ENCODE measurements around the gene CDRT4. TPM values are rescaled to one million over a fixed set of nuclear protein-coding genes. Genes with fewer than 3 reads are reported as not detected.
"Not testable (repeated sequence)": the region's sequence is repeated elsewhere in the genome, so short reads cannot be mapped to it uniquely, and the experiment has no call there.

Gene CDRT4
- 10 to 100 TPM in 1 of 2 experiments, 1 to 10 TPM in 1; 9.6 to 10.6 TPM for total RNA-seq

- Mint-ChIP-seq H3K4me1 (no peaks in the 10 kb centered on the region), H3K36me3 (peaks cover 4% of the 10 kb centered on the region), H3K4me3 (no peak within 1 kb of the TSS), H3K9me3 (no peaks in the 10 kb centered on the region), H3K27ac (peak within 1 kb of the TSS; percentile 8), H3K27me3 (no peaks in the 10 kb centered on the region)
- ATAC-seq (ENCODE audit: low read depth), result no peak
- POLR2A ChIA-PET, result no interaction called here
- DNase-seq, result no peak
These were observed at the start of gene CDRT4 for GRCh38 chr17:15467592-15467991. TSS of gene CDRT4 (minus strand) at chr17:15467621. CDS start at chr17:15440238, 27,383 bp downstream.

GRCh38 chr17:15516150-15516549 lies 48.7 kb upstream of the CDRT4 start:
- no peak overlapping the region for H3K4me3 Mint-ChIP-seq
- H3K27ac Mint-ChIP-seq, result no peak overlapping the region
- peaks cover 2% of the 10 kb centered on the region for H3K4me1 Mint-ChIP-seq
- ATAC-seq (ENCODE audit: low read depth) (no peak), DNase-seq (no peak)
- no peaks in the 10 kb centered on the region for H3K27me3 Mint-ChIP-seq
- H3K9me3 Mint-ChIP-seq, result no peaks in the 10 kb centered on the region
- POLR2A ChIA-PET, result no interaction called here
- H3K36me3 Mint-ChIP-seq, result peaks cover 29% of the 10 kb centered on the region

- no peak overlapping the region for H3K27ac Mint-ChIP-seq
These were observed 47.0 kb upstream of the CDRT4 start for GRCh38 chr17:15514469-15514868.

GRCh38 chr17:15513856-15514459 lies 46.5 kb upstream of the CDRT4 start:
- peaks cover 2% of the 10 kb centered on the region for H3K4me1 Mint-ChIP-seq
- H3K36me3 Mint-ChIP-seq, result peaks cover 32% of the 10 kb centered on the region
- no peak overlapping the region for H3K4me3 Mint-ChIP-seq
- H3K9me3 Mint-ChIP-seq, result no peaks in the 10 kb centered on the region
- ATAC-seq (ENCODE audit: low read depth) (no peak), DNase-seq (no peak)
- no peak overlapping the region for H3K27ac Mint-ChIP-seq
- POLR2A ChIA-PET, result no interaction called here
- no peaks in the 10 kb centered on the region for H3K27me3 Mint-ChIP-seq

More at GRCh38 chr17:15514469-15514868, 47.0 kb upstream of the CDRT4 start:
- POLR2A ChIA-PET, result no interaction called here
- no peaks in the 10 kb centered on the region for H3K27me3 Mint-ChIP-seq
- peaks cover 33% of the 10 kb centered on the region for H3K36me3 Mint-ChIP-seq
- no peaks in the 10 kb centered on the region for H3K9me3 Mint-ChIP-seq
- peaks cover 2% of the 10 kb centered on the region for H3K4me1 Mint-ChIP-seq
- no peak for DNase-seq
- no peak overlapping the region for H3K4me3 Mint-ChIP-seq
- ATAC-seq (ENCODE audit: low read depth), result no peak

- Mint-ChIP-seq H3K36me3 (peaks cover 30% of the 10 kb centered on the region), H3K4me1 (peaks cover 2% of the 10 kb centered on the region), H3K4me3 (no peak overlapping the region), H3K27me3 (no peaks in the 10 kb centered on the region), H3K27ac (no peak overlapping the region), H3K9me3 (no peaks in the 10 kb centered on the region)
- DNase-seq, result no peak
- POLR2A ChIA-PET, result no interaction called here
- no peak for ATAC-seq (ENCODE audit: low read depth)
These were observed 45.8 kb upstream of the CDRT4 start for GRCh38 chr17:15513058-15513791.

GRCh38 chr17:15512071-15512709 lies 44.8 kb upstream of the CDRT4 start:
- Mint-ChIP-seq H3K27me3 (no peaks in the 10 kb centered on the region), H3K27ac (no peak overlapping the region), H3K36me3 (peaks cover 24% of the 10 kb centered on the region), H3K4me1 (peaks cover 2% of the 10 kb centered on the region), H3K4me3 (no peak overlapping the region), H3K9me3 (no peaks in the 10 kb centered on the region)
- ATAC-seq (ENCODE audit: low read depth), result no peak
- POLR2A ChIA-PET, result no interaction called here
- no peak for DNase-seq

- ATAC-seq (ENCODE audit: low read depth) (no peak), DNase-seq (no peak)
- no peaks in the 10 kb centered on the region for H3K9me3 Mint-ChIP-seq
- no peak overlapping the region for H3K4me3 Mint-ChIP-seq
- peaks cover 22% of the 10 kb centered on the region for H3K36me3 Mint-ChIP-seq
- no peak overlapping the region for H3K27ac Mint-ChIP-seq
- H3K4me1 Mint-ChIP-seq, result peaks cover 2% of the 10 kb centered on the region
- H3K27me3 Mint-ChIP-seq, result no peaks in the 10 kb centered on the region
- POLR2A ChIA-PET, result no interaction called here
These were observed 43.7 kb upstream of the CDRT4 start for GRCh38 chr17:15511142-15511541.

GRCh38 chr17:15510361-15510760 lies 42.9 kb upstream of the CDRT4 start:
- no peak overlapping the region for H3K27ac Mint-ChIP-seq
- POLR2A ChIA-PET, result interaction anchor here (0.7 kb wide), 1 partner anchor 14 kb away, joined by 6 read pairs; no protein-coding TSS in a partner anchor

GRCh38 chr17:15509095-15509494 lies 41.7 kb upstream of the CDRT4 start:
- Mint-ChIP-seq H3K9me3 (no peaks in the 10 kb centered on the region), H3K27me3 (no peaks in the 10 kb centered on the region), H3K27ac (no peak overlapping the region), H3K4me3 (no peak overlapping the region), H3K36me3 (peaks cover 13% of the 10 kb centered on the region), H3K4me1 (no peaks in the 10 kb centered on the region)
- DNase-seq (no peak), ATAC-seq (ENCODE audit: low read depth) (no peak)
- POLR2A ChIA-PET, result no interaction called here

More at GRCh38 chr17:15510361-15510760, 42.9 kb upstream of the CDRT4 start:
- no peak for ATAC-seq (ENCODE audit: low read depth)
- H3K36me3 Mint-ChIP-seq, result peaks cover 15% of the 10 kb centered on the region
- no peak overlapping the region for H3K4me3 Mint-ChIP-seq
- DNase-seq, result no peak
- H3K4me1 Mint-ChIP-seq, result peaks cover 2% of the 10 kb centered on the region
- H3K9me3 Mint-ChIP-seq, result no peaks in the 10 kb centered on the region
- H3K27me3 Mint-ChIP-seq, result no peaks in the 10 kb centered on the region

- DNase-seq (no peak), ATAC-seq (ENCODE audit: low read depth) (no peak)
- Mint-ChIP-seq H3K4me3 (no peak overlapping the region), H3K4me1 (peaks cover 3% of the 10 kb centered on the region), H3K27me3 (no peaks in the 10 kb centered on the region), H3K36me3 (peaks cover 13% of the 10 kb centered on the region), H3K27ac (no peak overlapping the region), H3K9me3 (no peaks in the 10 kb centered on the region)
- POLR2A ChIA-PET, result no interaction called here
These were observed 41.0 kb upstream of the CDRT4 start for GRCh38 chr17:15508466-15508865.

- ATAC-seq (ENCODE audit: low read depth) (no peak), DNase-seq (no peak)
- H3K4me3 Mint-ChIP-seq, result no peak overlapping the region
- H3K27me3 Mint-ChIP-seq, result no peaks in the 10 kb centered on the region
- POLR2A ChIA-PET, result no interaction called here
- H3K4me1 Mint-ChIP-seq, result peaks cover 4% of the 10 kb centered on the region
- peaks cover 13% of the 10 kb centered on the region for H3K36me3 Mint-ChIP-seq
- H3K27ac Mint-ChIP-seq, result no peak overlapping the region
- H3K9me3 Mint-ChIP-seq, result no peaks in the 10 kb centered on the region
These were observed 40.5 kb upstream of the CDRT4 start for GRCh38 chr17:15507896-15508295.

GRCh38 chr17:15507001-15507400 lies 39.6 kb upstream of the CDRT4 start:
- no peak overlapping the region for H3K4me3 Mint-ChIP-seq
- H3K27ac Mint-ChIP-seq, result no peak overlapping the region
- no peaks in the 10 kb centered on the region for H3K27me3 Mint-ChIP-seq
- H3K4me1 Mint-ChIP-seq, result peaks cover 8% of the 10 kb centered on the region
- ATAC-seq (ENCODE audit: low read depth), result no peak
- no peak for DNase-seq
- H3K36me3 Mint-ChIP-seq, result peaks cover 13% of the 10 kb centered on the region
- no peaks in the 10 kb centered on the region for H3K9me3 Mint-ChIP-seq
- POLR2A ChIA-PET, result no interaction called here

- H3K27ac Mint-ChIP-seq, result not testable (repeated sequence)
These were observed 38.3 kb upstream of the CDRT4 start for GRCh38 chr17:15505708-15506107.

GRCh38 chr17:15503731-15504130 lies 36.3 kb upstream of the CDRT4 start:
- Mint-ChIP-seq H3K36me3 (peaks cover 24% of the 10 kb centered on the region), H3K4me3 (no peak overlapping the region)

More at GRCh38 chr17:15505708-15506107, 38.3 kb upstream of the CDRT4 start:
- H3K36me3 Mint-ChIP-seq, result peaks cover 19% of the 10 kb centered on the region
- H3K4me3 Mint-ChIP-seq; H3K27me3 Mint-ChIP-seq; ATAC-seq (ENCODE audit: low read depth); H3K4me1 Mint-ChIP-seq; POLR2A ChIA-PET; H3K9me3 Mint-ChIP-seq; DNase-seq: not testable (repeated sequence)

More at GRCh38 chr17:15503731-15504130, 36.3 kb upstream of the CDRT4 start:
- Mint-ChIP-seq H3K27me3 (no peaks in the 10 kb centered on the region), H3K4me1 (peaks cover 8% of the 10 kb centered on the region), H3K9me3 (no peaks in the 10 kb centered on the region), H3K27ac (no peak overlapping the region)
- ATAC-seq (ENCODE audit: low read depth) (no peak), DNase-seq (no peak)
- POLR2A ChIA-PET, result no interaction called here

Measured in activated naive CD8-positive, alpha-beta T cell treated with anti-CD3 and anti-CD28 coated beads, Interleukin-2, amount 10 ng/mL, durations not matched to agents 7 days and 5 days (primary cell).